ENCODE measurements around the gene ARMC9. TPM values are rescaled to one million over a fixed set of nuclear protein-coding genes. Genes with fewer than 3 reads are reported as not detected.

Gene ARMC9
- total RNA-seq, 2 donors from 2014 or later = 41.7 to 51.5 TPM

DNA sequence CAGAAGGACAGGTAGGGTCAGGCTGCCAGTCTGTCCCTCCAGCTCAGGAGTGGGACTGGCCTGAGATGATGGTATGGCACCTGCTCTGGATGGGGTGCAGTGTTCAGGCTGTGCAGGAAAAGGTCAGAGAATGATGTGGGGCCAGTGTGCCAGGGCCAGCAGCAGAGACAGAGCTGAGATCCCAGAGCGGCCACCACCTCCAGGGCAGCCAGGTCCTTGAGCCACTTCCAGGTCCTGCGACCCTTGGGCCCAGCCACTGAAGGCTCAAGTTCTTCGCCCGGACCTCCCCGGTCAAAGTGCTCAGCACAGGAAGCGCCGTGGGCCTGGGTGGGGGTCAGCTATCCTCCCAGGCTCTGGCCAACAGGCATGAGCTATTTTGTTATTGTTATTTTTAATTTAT lies 12.1 kb upstream of the ARMC9 start:
- Histone ChIP-seq H3K4me1 (ENCODE audit: control insufficient read depth, insufficient read depth, low read length) (no peaks in the 10 kb centered on the region), H3K27me3 (ENCODE audit: control insufficient read depth, insufficient read depth, low read length, poor library complexity, severe bottlenecking) (no peaks in the 10 kb centered on the region), H3K9ac (ENCODE audit: extremely low read depth, low read length, poor library complexity, severe bottlenecking) (no peak overlapping the region), H3K4me3 (ENCODE audit: low read length) (no peak overlapping the region), H3K27ac (ENCODE audit: low read depth, low read length) (no peak overlapping the region), H3K36me3 (ENCODE audit: control insufficient read depth, insufficient read depth, low read length) (no peaks in the 10 kb centered on the region), H3K9me3 (ENCODE audit: control insufficient read depth, low read length) (no peaks in the 10 kb centered on the region)
- no peaks in the 10 kb centered on the region for H3K27me3 Mint-ChIP-seq (ENCODE audit: insufficient read depth)
- H3K9me3 Mint-ChIP-seq = no peaks in the 10 kb centered on the region
- peak overlapping the region; percentile 44 for H3K27ac Mint-ChIP-seq
- H3K4me3 Mint-ChIP-seq = no peak overlapping the region
- DNase-seq = no peak
- TF ChIP-seq CTCF (conservative IDR thresholded peaks at IDR 0.05) = no peak
- 92 to 100% methylated on average over 3 to 7 of the region's 7 CpGs for WGBS, 2 experiments (ENCODE audit: insufficient coverage in 1 of 2, insufficient read length in 1 of 2)
- H3K4me1 Mint-ChIP-seq = peaks cover 9% of the 10 kb centered on the region
- no peaks in the 10 kb centered on the region for H3K36me3 Mint-ChIP-seq (ENCODE audit: low read depth)

DNA sequence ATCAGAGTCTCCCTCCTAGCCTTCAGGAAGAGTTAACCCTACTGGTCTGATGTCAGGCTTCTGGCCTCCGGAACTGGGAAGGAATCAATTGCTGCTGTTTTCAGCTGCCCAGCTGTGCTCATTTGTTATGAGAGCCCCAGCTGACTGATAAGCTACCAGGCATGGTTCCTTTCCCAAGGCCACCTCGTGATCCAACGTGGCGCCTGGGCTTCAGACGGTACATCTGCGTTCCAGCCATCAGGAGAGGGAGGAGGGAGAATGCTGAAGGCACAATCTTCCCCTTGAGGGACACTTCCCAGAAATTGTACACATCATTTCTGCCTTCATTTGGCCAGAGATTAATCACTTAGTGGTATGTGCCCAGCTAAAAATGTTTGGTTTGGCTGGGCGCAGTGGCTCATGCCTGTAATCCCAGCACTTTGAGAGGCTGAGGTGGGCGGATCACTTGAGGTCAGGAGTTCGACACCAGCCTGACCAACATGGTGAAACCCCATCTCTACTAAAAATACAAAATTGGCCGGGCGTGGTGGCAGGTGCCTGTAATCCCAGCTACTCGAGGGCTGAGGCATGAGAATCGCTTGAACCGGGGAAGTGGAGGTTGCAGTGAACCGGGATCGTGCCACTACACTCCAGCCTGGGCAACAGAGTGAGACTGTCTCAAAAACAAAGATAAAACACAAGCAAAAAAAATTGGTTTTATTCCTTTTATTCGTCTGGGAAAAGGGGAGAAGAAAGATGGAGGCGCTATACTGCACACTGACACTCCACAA lies 10.5 kb upstream of the ARMC9 start:
- H3K27me3 ChIP-seq (ENCODE audit: control insufficient read depth, insufficient read depth, low read length, poor library complexity, severe bottlenecking) = no peaks in the 10 kb centered on the region
- peak; percentile 40 for DNase-seq
- H3K27me3 Mint-ChIP-seq (ENCODE audit: insufficient read depth) = no peaks in the 10 kb centered on the region

GRCh38 chr2:231188506-231189170 lies 9.8 kb upstream of the ARMC9 start:
- H3K36me3 ChIP-seq (ENCODE audit: control insufficient read depth, insufficient read depth, low read length) = no peaks in the 10 kb centered on the region
- H3K9me3 Mint-ChIP-seq = no peaks in the 10 kb centered on the region
- TF ChIP-seq CTCF (conservative IDR thresholded peaks at IDR 0.05) = no peak
- H3K9me3 ChIP-seq (ENCODE audit: control insufficient read depth, low read length) = no peaks in the 10 kb centered on the region
- H3K4me3 ChIP-seq (ENCODE audit: low read length) = no peak overlapping the region
- DNase-seq = peak; percentile 44
- H3K27me3 ChIP-seq (ENCODE audit: control insufficient read depth, insufficient read depth, low read length, poor library complexity, severe bottlenecking) = no peaks in the 10 kb centered on the region
- no peak overlapping the region for H3K9ac ChIP-seq (ENCODE audit: extremely low read depth, low read length, poor library complexity, severe bottlenecking)
- H3K36me3 Mint-ChIP-seq (ENCODE audit: low read depth) = no peaks in the 10 kb centered on the region
- no peak overlapping the region for H3K27ac Mint-ChIP-seq
- H3K4me1 Mint-ChIP-seq = peaks cover 7% of the 10 kb centered on the region
- H3K27me3 Mint-ChIP-seq (ENCODE audit: insufficient read depth) = no peaks in the 10 kb centered on the region
- no peak overlapping the region for H3K4me3 Mint-ChIP-seq
- WGBS, 2 experiments (ENCODE audit: insufficient coverage in 1 of 2, insufficient read length in 1 of 2) = 89 to 100% methylated on average over 1 to 6 of the region's 6 CpGs
- H3K27ac ChIP-seq (ENCODE audit: low read depth, low read length) = no peak overlapping the region
- H3K4me1 ChIP-seq (ENCODE audit: control insufficient read depth, insufficient read depth, low read length) = no peaks in the 10 kb centered on the region

More for the DNA sequence above, 10.5 kb upstream of the ARMC9 start:
- Histone ChIP-seq H3K9me3 (ENCODE audit: control insufficient read depth, low read length) (no peaks in the 10 kb centered on the region), H3K36me3 (ENCODE audit: control insufficient read depth, insufficient read depth, low read length) (no peaks in the 10 kb centered on the region), H3K4me1 (ENCODE audit: control insufficient read depth, insufficient read depth, low read length) (no peaks in the 10 kb centered on the region), H3K4me3 (ENCODE audit: low read length) (no peak overlapping the region), H3K9ac (ENCODE audit: extremely low read depth, low read length, poor library complexity, severe bottlenecking) (no peak overlapping the region), H3K27ac (ENCODE audit: low read depth, low read length) (no peak overlapping the region)
- no peaks in the 10 kb centered on the region for H3K9me3 Mint-ChIP-seq
- H3K4me1 Mint-ChIP-seq = peaks cover 7% of the 10 kb centered on the region
- no peak overlapping the region for H3K4me3 Mint-ChIP-seq
- H3K36me3 Mint-ChIP-seq (ENCODE audit: low read depth) = no peaks in the 10 kb centered on the region
- TF ChIP-seq CTCF (conservative IDR thresholded peaks at IDR 0.05) = no peak
- 89 to 92% methylated on average over 16 to 18 of the region's 18 CpGs for WGBS, 2 experiments (ENCODE audit: insufficient coverage in 1 of 2, insufficient read length in 1 of 2)
- no peak overlapping the region for H3K27ac Mint-ChIP-seq
